ENCODE data around the gene NOP9.

- TF ChIP-seq POLR2A (IDR thresholded peaks at IDR 0.05; ENCODE audit: low read depth, low read length) (no peak), POLR2AphosphoS5 (IDR thresholded peaks at IDR 0.05; ENCODE audit: low read depth, low read length) (no peak)
Measured at GRCh38 chr14:24311837-24312615, 12.4 kb downstream of the NOP9 start.

Measured in GM12891 (cell line).